IMR-90 (cell line): ENCODE data around the gene LAMA5. TPM values are rescaled to one million over a fixed set of nuclear protein-coding genes. Genes with fewer than 3 reads are reported as not detected.
A peak's percentile ranks its signal among the peaks of the same experiment; 100 is the strongest.

ENCODE experiments used
- ATAC-seq: fragments of 200-7000 bp; cut with Tn5 transposase; 2 replicates; pipeline ENCODE4 v1.9.1; 2020; ENCODE audit warnings: low read depth, mild to moderate bottlenecking, moderate library complexity
- BruUV-seq: library from RNA; stranded (reverse); fragments of 400-500 nt; replicated peaks from 2 replicates; lab custom pipeline; 2021; lab: Mats Ljungman, UMichigan
- CTCF ChIA-PET: fragments of 300-600 bp; formaldehyde crosslinking; extraction: SDS; loops from one replicate; lab custom pipeline; 2021; ENCODE audit warnings: antibody characterized with exemption; lab: Yijun Ruan, JAX
- POLR2A ChIA-PET: fragments of 300-600 bp; sonication (Branson Sonifier 250); formaldehyde crosslinking; loops from one replicate; lab custom pipeline; 2022; ENCODE audit warnings: antibody characterized with exemption; ENCODE audit not compliant: unreplicated experiment; lab: Charles Lee
- DNase-seq: peaks from one replicate; pipeline ENCODE4 v3.0.0; 2013
- H2AFZ ChIP-seq: replicated peaks from 2 replicates; pipeline ENCODE3; 2013; ENCODE audit warnings: low read length, mild to moderate bottlenecking; ENCODE audit not compliant: poor library complexity
- H2AK5ac ChIP-seq: 2 replicates; pipeline ENCODE4 v1.6.1; 2013; ENCODE audit warnings: low read depth, low read length, inconsistent platforms
- H2AK9ac ChIP-seq: replicated peaks from 2 replicates; pipeline ENCODE3; 2013; ENCODE audit warnings: mild to moderate bottlenecking, low read depth, low read length, moderate library complexity; ENCODE audit not compliant: poor library complexity
- H2BK120ac ChIP-seq: 2 replicates; pipeline ENCODE4 v1.6.1; 2013; ENCODE audit warnings: low read depth, low read length, inconsistent platforms
- H2BK15ac ChIP-seq: 3 replicates; pipeline ENCODE4 v1.6.1; 2013; ENCODE audit warnings: low read depth, low read length, inconsistent platforms
- H2BK20ac ChIP-seq: 2 replicates; pipeline ENCODE4 v1.6.1; 2013; ENCODE audit warnings: low read depth, mild to moderate bottlenecking, inconsistent platforms, low read length, moderate library complexity
- H2BK5ac ChIP-seq: 2 replicates; pipeline ENCODE4 v1.6.1; 2013; ENCODE audit warnings: mild to moderate bottlenecking, low read depth, low read length, inconsistent platforms; ENCODE audit not compliant: poor library complexity, severe bottlenecking
- H3K14ac ChIP-seq: replicated peaks from 2 replicates; pipeline ENCODE4 v1.6.1; 2013; ENCODE audit warnings: low read depth, low read length, inconsistent platforms
- H3K18ac ChIP-seq: 2 replicates; pipeline ENCODE4 v1.6.1; 2013; ENCODE audit warnings: low read depth, low read length, control low read depth
- H3K23ac ChIP-seq: 2 replicates; pipeline ENCODE4 v1.6.1; 2013; ENCODE audit warnings: low read depth, low read length, inconsistent platforms
- H3K27ac ChIP-seq: 2 replicates; pipeline ENCODE4 v1.5.1; 2013; ENCODE audit warnings: mild to moderate bottlenecking, control low read depth, low read length; ENCODE audit not compliant: insufficient read depth
- H3K27me3 ChIP-seq: 2 replicates; pipeline ENCODE4 v1.6.1; 2013; ENCODE audit warnings: low read length; ENCODE audit not compliant: control insufficient read depth, insufficient read depth
- H3K36me3 ChIP-seq: 2 replicates; pipeline ENCODE4 v1.6.1; 2013; ENCODE audit warnings: low read length, mixed read lengths; ENCODE audit not compliant: control insufficient read depth, insufficient read depth
- H3K4ac ChIP-seq: 2 replicates; pipeline ENCODE4 v1.6.1; 2013; ENCODE audit warnings: low read depth, low read length, inconsistent platforms
- H3K4me1 ChIP-seq: 2 replicates; pipeline ENCODE4 v1.6.1; 2013; ENCODE audit warnings: low read length, mixed read lengths; ENCODE audit not compliant: control insufficient read depth, insufficient read depth
- H3K4me2 ChIP-seq: 2 replicates; pipeline ENCODE4 v1.6.1; 2013; ENCODE audit warnings: low read depth, mild to moderate bottlenecking, control low read depth, low read length, moderate library complexity
- H3K4me3 ChIP-seq: 2 replicates; pipeline ENCODE4 v1.5.1; 2013; ENCODE audit warnings: low read depth, mild to moderate bottlenecking, control low read depth, low read length, moderate library complexity; ENCODE audit not compliant: insufficient read depth
- H3K56ac ChIP-seq: 2 replicates; pipeline ENCODE4 v1.6.1; 2013; ENCODE audit warnings: low read length, inconsistent platforms; ENCODE audit not compliant: insufficient read depth; ENCODE audit errors: extremely low read depth
- H3K79me1 ChIP-seq, 2 experiments: 2 replicates each; pipeline ENCODE4 v1.6.1; 2013; ENCODE audit warnings: low read length in 2 of 2, inconsistent platforms in 1 of 2, low read depth in 1 of 2
- H3K9ac ChIP-seq: 2 replicates; pipeline ENCODE4 v1.6.1; 2013; ENCODE audit warnings: low read depth, low read length, control low read depth
- H3K9me1 ChIP-seq: 2 replicates; pipeline ENCODE4 v1.6.1; 2013; ENCODE audit warnings: low read length, inconsistent platforms; ENCODE audit not compliant: insufficient read depth
- H3K9me3 ChIP-seq: 2 replicates; pipeline ENCODE4 v1.6.1; 2013; ENCODE audit warnings: low read length; ENCODE audit not compliant: control insufficient read depth, insufficient read depth
- H4K20me1 ChIP-seq: 2 replicates; pipeline ENCODE4 v1.6.1; 2013; ENCODE audit warnings: low read length, inconsistent platforms; ENCODE audit not compliant: insufficient read depth
- H4K5ac ChIP-seq: 2 replicates; pipeline ENCODE4 v1.6.1; 2013; ENCODE audit warnings: mild to moderate bottlenecking, low read depth, low read length, control low read depth
- H4K8ac ChIP-seq, 2 experiments: 2 replicates each; pipeline ENCODE4 v1.6.1; 2013; ENCODE audit warnings: low read depth in 2 of 2, low read length in 2 of 2, control low read depth in 1 of 2, inconsistent platforms in 1 of 2
- H4K91ac ChIP-seq: 2 replicates; pipeline ENCODE4 v1.6.1; 2013; ENCODE audit warnings: low read depth, low read length, inconsistent platforms; ENCODE audit not compliant: insufficient read depth
- CEBPB ChIP-seq: IDR thresholded peaks from 2 replicates; pipeline ENCODE4 v1.6.1; 2012; ENCODE audit warnings: low read depth, low read length, improper control_type of control experiment
- FOS ChIP-seq: fragments of 150-350 bp; IDR thresholded peaks from 2 replicates; pipeline ENCODE4 v1.6.1; 2016; ENCODE audit warnings: low read depth, low read length
- RCOR1 ChIP-seq: IDR thresholded peaks from 2 replicates; pipeline ENCODE4 v1.6.1; 2012; ENCODE audit warnings: mild to moderate bottlenecking, low read length, improper control_type of control experiment; ENCODE audit not compliant: insufficient replicate concordance
- WGBS, 2 experiments: methylation state at CpG; one replicate each; pipeline versions ENCODE4 v1.1.5 to v1.1.7; 2013; ENCODE audit warnings: missing lambda C conversion rate in 2 of 2; ENCODE audit not compliant: insufficient read length in 1 of 2; ENCODE audit errors: extremely low coverage in 2 of 2; 5-methylcytosine and 5-hydroxymethylcytosine counted together
- dilution Hi-C: fragments of 300-500 bp; cut with HindIII; formaldehyde crosslinking; loops from one replicate; pipeline ENCODE4 v1.14.3; 2018; ENCODE audit warnings: low sequenced_read_pairs; ENCODE audit not compliant: unreplicated experiment
- in situ Hi-C: fragments of 300-500 bp; cut with MboI; formaldehyde crosslinking; loops from 3 replicates; pipeline ENCODE4 v1.14.3; 2019; ENCODE audit warnings: low sequenced_read_pairs, inconsistent platforms, mixed read lengths
- intact Hi-C: fragments of 100-400 bp; cut with micrococcal nuclease; formaldehyde crosslinking; loops from 2 replicates; pipeline ENCODE4 v1.10.0; 2022
- polyA plus RNA-seq, 3 experiments: library from polyadenylated mRNA; depleted of rRNA; stranded (reverse); fragments of >200 nt; gene quantifications; 2 replicates each; pipeline ENCODE4 v1.2.3, GENCODE V29; 2012; ENCODE audit warnings: low replicate concordance in 1 of 3
- total RNA-seq: library from RNA; depleted of rRNA; stranded (reverse); fragments of >200 nt; gene quantifications from 2 replicates; pipeline ENCODE4 v1.2.3, GENCODE V29; 2012
- TF ChIP-seq, protein P1 (sequence below): conservative IDR thresholded peaks from 2 replicates; pipeline ENCODE4 v1.5.1; 2012; ENCODE audit warnings: mild to moderate bottlenecking, low read depth, low read length, improper control_type of control experiment

The LAMA5 gene
- total and polyA plus RNA-seq, 2 of the 4 experiments (the other 2 are of a cell fraction), result 0.90 to 7.3 TPM

DNA sequence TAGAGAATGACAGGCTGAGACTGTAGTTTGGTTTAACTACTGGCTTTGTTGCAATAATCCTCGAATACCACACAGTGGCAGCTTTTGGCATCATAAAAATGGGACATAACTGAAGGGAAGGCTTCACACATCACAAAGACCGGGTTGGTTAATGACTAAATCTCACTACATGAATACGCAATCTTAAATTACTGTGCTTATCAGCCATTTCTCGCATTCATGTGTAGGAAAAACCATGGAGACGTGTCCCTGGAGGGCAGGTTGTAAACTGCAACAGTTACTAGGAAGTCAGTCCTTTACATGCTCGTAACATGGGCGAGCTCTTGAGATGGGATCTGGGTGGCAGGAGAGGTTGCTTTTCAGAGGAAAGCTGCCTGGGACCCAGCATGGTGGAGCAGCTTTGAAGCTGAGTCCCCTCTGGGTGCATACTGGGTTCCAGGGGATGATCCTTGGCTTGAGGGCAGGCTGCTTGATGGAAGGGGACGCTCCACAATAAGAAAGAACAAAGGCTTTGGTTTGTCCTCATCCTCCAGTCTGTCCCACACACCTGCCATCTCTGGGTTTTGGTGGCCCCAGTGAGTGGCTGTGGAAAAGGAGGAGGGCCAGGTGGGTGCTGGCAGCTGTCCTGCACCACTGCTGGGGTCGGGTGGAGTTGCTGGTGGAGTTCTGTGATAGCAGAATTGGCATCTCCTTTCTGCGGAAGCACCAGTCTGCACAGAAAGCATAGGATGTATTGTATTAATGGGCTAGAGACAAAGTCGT lies 21.9 kb upstream of the LAMA5 start:
- CTCF ChIA-PET, result no interaction called here
- WGBS, 2 experiments, result 80% methylated on average over 2 of the region's 11 CpGs; no CpG with 5 or more reads in 1 of the 2 experiments
- H3K18ac ChIP-seq, result no peak overlapping the region
- dilution Hi-C loops (loop anchor here (25.0 kb wide), 1 partner anchor 102 kb away; no protein-coding TSS in a partner anchor), in situ Hi-C loops (loop anchor here (25.0 kb wide), 1 partner anchor 377 kb away; no protein-coding TSS in a partner anchor), intact Hi-C loops (loop anchor here (10.0 kb wide), 1 partner anchor 374 kb away; no protein-coding TSS in a partner anchor)
- POLR2A ChIA-PET, result no interaction called here
- no peak overlapping the region for H3K27ac ChIP-seq
- peaks cover 44% of the 10 kb centered on the region for H4K20me1 ChIP-seq
- H2AK9ac ChIP-seq, result peak overlapping the region; percentile 57
- no peak overlapping the region for H3K56ac ChIP-seq
- peaks cover 26 to 46% of the 10 kb centered on the region in 2 experiments for H3K79me1 ChIP-seq
- no peak overlapping the region for H3K4me2 ChIP-seq
- no peak overlapping the region for H2AK5ac ChIP-seq
- no peaks in the 10 kb centered on the region for H3K27me3 ChIP-seq
- peaks cover 5% of the 10 kb centered on the region for H3K4me1 ChIP-seq
- H3K9ac ChIP-seq, result no peak overlapping the region
- no peaks in the 10 kb centered on the region for H3K9me3 ChIP-seq
- H3K4ac ChIP-seq, result no peak overlapping the region
- H3K4me3 ChIP-seq, result no peak overlapping the region
- H3K9me1 ChIP-seq, result 0 out of 2 replicates have a peak, but pooled peaks cover 4% of the 10 kb centered on the region
- H3K36me3 ChIP-seq, result peaks cover 42% of the 10 kb centered on the region
- DNase-seq, result no peak
- no peak overlapping the region for H4K8ac ChIP-seq
- H2BK5ac ChIP-seq, result no peak overlapping the region
- peak overlapping the region; percentile 15 for H2AFZ ChIP-seq
- no peak overlapping the region for H2BK120ac ChIP-seq
- H2BK15ac ChIP-seq, result no peak overlapping the region
- TF ChIP-seq, protein P1, sequence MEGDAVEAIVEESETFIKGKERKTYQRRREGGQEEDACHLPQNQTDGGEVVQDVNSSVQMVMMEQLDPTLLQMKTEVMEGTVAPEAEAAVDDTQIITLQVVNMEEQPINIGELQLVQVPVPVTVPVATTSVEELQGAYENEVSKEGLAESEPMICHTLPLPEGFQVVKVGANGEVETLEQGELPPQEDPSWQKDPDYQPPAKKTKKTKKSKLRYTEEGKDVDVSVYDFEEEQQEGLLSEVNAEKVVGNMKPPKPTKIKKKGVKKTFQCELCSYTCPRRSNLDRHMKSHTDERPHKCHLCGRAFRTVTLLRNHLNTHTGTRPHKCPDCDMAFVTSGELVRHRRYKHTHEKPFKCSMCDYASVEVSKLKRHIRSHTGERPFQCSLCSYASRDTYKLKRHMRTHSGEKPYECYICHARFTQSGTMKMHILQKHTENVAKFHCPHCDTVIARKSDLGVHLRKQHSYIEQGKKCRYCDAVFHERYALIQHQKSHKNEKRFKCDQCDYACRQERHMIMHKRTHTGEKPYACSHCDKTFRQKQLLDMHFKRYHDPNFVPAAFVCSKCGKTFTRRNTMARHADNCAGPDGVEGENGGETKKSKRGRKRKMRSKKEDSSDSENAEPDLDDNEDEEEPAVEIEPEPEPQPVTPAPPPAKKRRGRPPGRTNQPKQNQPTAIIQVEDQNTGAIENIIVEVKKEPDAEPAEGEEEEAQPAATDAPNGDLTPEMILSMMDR, result 0 out of 2 replicates have a peak, but pooled peaks have one; percentile 1
- no peak for TF ChIP-seq CEBPB
- TF ChIP-seq FOS, result no peak
- TF ChIP-seq RCOR1, result no peak
- no peak for ATAC-seq
- H4K5ac ChIP-seq, result no peak overlapping the region
- H3K23ac ChIP-seq, result no peak overlapping the region
- no peak overlapping the region for H4K91ac ChIP-seq
- no peak overlapping the region for H2BK20ac ChIP-seq
- no peak overlapping the region for H3K14ac ChIP-seq
- BruUV-seq, result no TSS peak
